ENCODE measurements around the gene NBEA. TPM values are rescaled to one million over a fixed set of nuclear protein-coding genes. Genes with fewer than 3 reads are reported as not detected.

NBEA gene
- total RNA-seq, 1 experiment from 2014 or later: 4.4 TPM

DNA sequence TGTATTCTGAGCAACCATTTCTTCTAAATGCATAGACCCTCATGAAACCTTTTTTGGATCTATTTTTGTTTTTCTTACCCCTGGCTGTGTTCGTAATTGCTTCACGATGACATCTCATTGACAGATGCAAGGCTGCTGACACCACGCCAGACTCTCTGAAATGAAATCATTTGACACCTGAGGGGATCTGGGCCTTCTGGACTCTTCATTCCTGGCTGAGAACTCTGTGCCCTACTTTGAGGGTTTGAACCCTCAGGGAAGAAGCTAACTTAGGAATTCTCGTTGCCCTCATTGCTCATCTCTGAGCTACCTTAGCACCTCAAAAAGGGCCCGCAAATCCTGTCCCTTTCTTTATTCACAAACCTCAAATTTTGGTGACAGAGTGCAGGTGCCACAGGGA is 40.5 kb upstream of the NBEA start:
- Histone ChIP-seq H3K4me3 (ENCODE audit: low read length) (no peak overlapping the region), H3K9ac (ENCODE audit: low read length) (no peak overlapping the region), H3K27ac (ENCODE audit: low read length) (no peak overlapping the region), H3K9me2 (replicated peaks; ENCODE audit: low read length) (no peaks in the 10 kb centered on the region), H4K20me1 (ENCODE audit: low read length) (no peaks in the 10 kb centered on the region), H3K36me3 (ENCODE audit: low read depth, low read length) (no peaks in the 10 kb centered on the region), H2AFZ (ENCODE audit: low read length) (no peak overlapping the region), H3K9me3 (ENCODE audit: low read length) (no peaks in the 10 kb centered on the region), H3F3A (ENCODE audit: low read length, unreplicated experiment) (no peaks in the 10 kb centered on the region), H3K4me2 (ENCODE audit: low read length) (no peak overlapping the region), H3K4me1 (ENCODE audit: insufficient read depth, low read length) (0 out of 2 replicates have a peak, but pooled peaks cover 5% of the 10 kb centered on the region), H3K27me3 (ENCODE audit: low read length) (no peaks in the 10 kb centered on the region), H3K79me2 (ENCODE audit: low read length) (no peaks in the 10 kb centered on the region)
- ChIA-PET CTCF (no interaction called here), POLR2A (ENCODE audit: unreplicated experiment) (no interaction called here)
- DNase-seq: no peak
- no peak for ATAC-seq
- intact Hi-C loops (cut with micrococcal nuclease): no loop called here
- TF ChIP-seq EZH2 (IDR thresholded peaks at IDR 0.05; ENCODE audit: low read length, unreplicated experiment): no peak
- TF ChIP-seq, protein P1, sequence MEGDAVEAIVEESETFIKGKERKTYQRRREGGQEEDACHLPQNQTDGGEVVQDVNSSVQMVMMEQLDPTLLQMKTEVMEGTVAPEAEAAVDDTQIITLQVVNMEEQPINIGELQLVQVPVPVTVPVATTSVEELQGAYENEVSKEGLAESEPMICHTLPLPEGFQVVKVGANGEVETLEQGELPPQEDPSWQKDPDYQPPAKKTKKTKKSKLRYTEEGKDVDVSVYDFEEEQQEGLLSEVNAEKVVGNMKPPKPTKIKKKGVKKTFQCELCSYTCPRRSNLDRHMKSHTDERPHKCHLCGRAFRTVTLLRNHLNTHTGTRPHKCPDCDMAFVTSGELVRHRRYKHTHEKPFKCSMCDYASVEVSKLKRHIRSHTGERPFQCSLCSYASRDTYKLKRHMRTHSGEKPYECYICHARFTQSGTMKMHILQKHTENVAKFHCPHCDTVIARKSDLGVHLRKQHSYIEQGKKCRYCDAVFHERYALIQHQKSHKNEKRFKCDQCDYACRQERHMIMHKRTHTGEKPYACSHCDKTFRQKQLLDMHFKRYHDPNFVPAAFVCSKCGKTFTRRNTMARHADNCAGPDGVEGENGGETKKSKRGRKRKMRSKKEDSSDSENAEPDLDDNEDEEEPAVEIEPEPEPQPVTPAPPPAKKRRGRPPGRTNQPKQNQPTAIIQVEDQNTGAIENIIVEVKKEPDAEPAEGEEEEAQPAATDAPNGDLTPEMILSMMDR (conservative IDR thresholded peaks at IDR 0.05; ENCODE audit: low read depth, low read length): no peak
- TF ChIP-seq EZH2phosphoT487 (IDR thresholded peaks at IDR 0.05; ENCODE audit: borderline replicate concordance, low read length): no peak
- BruUV-seq (replicated peaks): no TSS peak

DNA sequence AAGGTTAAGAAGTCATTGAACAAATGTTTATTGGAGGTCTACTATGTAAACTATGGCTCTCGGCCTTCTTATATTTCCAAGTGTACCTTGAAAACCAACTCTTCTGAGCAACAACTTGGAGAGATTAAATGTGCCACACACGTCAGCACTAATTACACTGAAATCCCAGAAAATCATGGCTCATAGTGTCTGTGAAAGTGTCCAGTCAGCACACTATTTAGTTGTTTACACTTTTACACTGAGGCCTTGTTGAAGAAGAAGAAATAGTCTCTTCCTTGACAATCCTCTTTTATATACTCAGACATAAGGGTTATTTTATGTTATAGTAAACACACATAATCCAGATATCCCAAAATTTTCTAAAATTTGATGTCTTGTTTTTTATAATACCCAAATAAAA is 30.9 kb upstream of the NBEA start:
- H4K20me1 ChIP-seq (ENCODE audit: low read length): no peaks in the 10 kb centered on the region
- no peaks in the 10 kb centered on the region for H3K9me3 ChIP-seq (ENCODE audit: low read length)
- ATAC-seq: no peak
- intact Hi-C loops (cut with micrococcal nuclease): no loop called here
- DNase-seq: no peak
- POLR2A ChIA-PET (ENCODE audit: unreplicated experiment): no interaction called here
- no peaks in the 10 kb centered on the region for H3F3A ChIP-seq (ENCODE audit: low read length, unreplicated experiment)
- H3K27ac ChIP-seq (ENCODE audit: low read length): no peak overlapping the region
- BruUV-seq (replicated peaks): no TSS peak
- H3K4me2 ChIP-seq (ENCODE audit: low read length): no peak overlapping the region
- CTCF ChIA-PET: no interaction called here
- H3K4me1 ChIP-seq (ENCODE audit: insufficient read depth, low read length): peaks cover 6% of the 10 kb centered on the region; the same call in 1 of the 2 replicates
- TF ChIP-seq, protein P1 (conservative IDR thresholded peaks at IDR 0.05; ENCODE audit: low read depth, low read length): no peak
- no peak for TF ChIP-seq EZH2 (IDR thresholded peaks at IDR 0.05; ENCODE audit: low read length, unreplicated experiment)
- no peak for TF ChIP-seq EZH2phosphoT487 (IDR thresholded peaks at IDR 0.05; ENCODE audit: borderline replicate concordance, low read length)
- H3K9me2 ChIP-seq (replicated peaks; ENCODE audit: low read length): no peaks in the 10 kb centered on the region
- H2AFZ ChIP-seq (ENCODE audit: low read length): no peak overlapping the region
- H3K36me3 ChIP-seq (ENCODE audit: low read depth, low read length): no peaks in the 10 kb centered on the region
- no peak overlapping the region for H3K4me3 ChIP-seq (ENCODE audit: low read length)
- H3K79me2 ChIP-seq (ENCODE audit: low read length): no peaks in the 10 kb centered on the region
- no peaks in the 10 kb centered on the region for H3K27me3 ChIP-seq (ENCODE audit: low read length)
- H3K9ac ChIP-seq (ENCODE audit: low read length): no peak overlapping the region

DNA sequence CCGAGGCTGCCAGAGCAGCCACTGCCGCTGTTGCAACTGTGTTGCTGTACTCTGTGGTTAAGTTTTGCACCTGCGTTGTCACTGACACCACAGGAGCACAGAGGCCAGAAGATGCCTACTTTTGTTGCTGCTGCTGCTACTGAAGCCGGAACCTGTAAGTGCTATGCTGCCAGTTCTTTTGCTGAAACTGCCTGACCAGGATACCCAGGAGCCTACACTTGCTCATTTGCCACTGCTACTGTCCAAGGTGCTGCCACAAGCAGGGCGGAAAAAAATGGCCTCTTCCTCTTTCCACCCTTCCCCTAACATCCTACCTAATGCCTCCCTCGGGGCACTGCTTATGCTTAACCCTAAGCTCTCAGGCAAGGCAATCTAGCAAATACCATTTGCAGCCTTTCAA is 29.0 kb upstream of the NBEA start:
- intact Hi-C loops (cut with micrococcal nuclease): no loop called here
- Histone ChIP-seq H4K20me1 (ENCODE audit: low read length) (no peaks in the 10 kb centered on the region), H3K4me1 (ENCODE audit: insufficient read depth, low read length) (peaks cover under 1% of the 10 kb centered on the region; the same call in 1 of the 2 replicates), H3K4me3 (ENCODE audit: low read length) (no peak overlapping the region), H3K36me3 (ENCODE audit: low read depth, low read length) (no peaks in the 10 kb centered on the region), H3F3A (ENCODE audit: low read length, unreplicated experiment) (no peaks in the 10 kb centered on the region), H3K27me3 (ENCODE audit: low read length) (no peaks in the 10 kb centered on the region), H3K9me2 (replicated peaks; ENCODE audit: low read length) (no peaks in the 10 kb centered on the region), H3K27ac (ENCODE audit: low read length) (no peak overlapping the region), H3K4me2 (ENCODE audit: low read length) (no peak overlapping the region), H3K79me2 (ENCODE audit: low read length) (no peaks in the 10 kb centered on the region), H2AFZ (ENCODE audit: low read length) (no peak overlapping the region), H3K9me3 (ENCODE audit: low read length) (no peaks in the 10 kb centered on the region), H3K9ac (ENCODE audit: low read length) (no peak overlapping the region)
- ChIA-PET CTCF (no interaction called here), POLR2A (ENCODE audit: unreplicated experiment) (no interaction called here)
- peak; percentile 19 for DNase-seq
- TF ChIP-seq, protein P1 (conservative IDR thresholded peaks at IDR 0.05; ENCODE audit: low read depth, low read length): no peak
- TF ChIP-seq EZH2phosphoT487 (IDR thresholded peaks at IDR 0.05; ENCODE audit: borderline replicate concordance, low read length) (no peak), EZH2 (IDR thresholded peaks at IDR 0.05; ENCODE audit: low read length, unreplicated experiment) (no peak)
- ATAC-seq: peak; percentile 29; the same call in 1 of the 2 replicates
- BruUV-seq (replicated peaks): no TSS peak
